SU-DHL-6 (cell line): ENCODE measurements around the gene C10orf53.

Experiments used
- H2AFZ ChIP-seq: fragments of 200-600 bp; sonication (generic); 2 replicates; pipeline ENCODE4 v1.6.1; 2014; ENCODE audit warnings: low read depth, mild to moderate bottlenecking, moderate library complexity, mixed read lengths, antibody characterized with exemption, low read length; ENCODE audit not compliant: severe bottlenecking
- H3F3A ChIP-seq: fragments of 200-600 bp; shearing (Covaris generic); 2 replicates; pipeline ENCODE4 v1.6.0; 2016; ENCODE audit warnings: antibody characterized with exemption, mild to moderate bottlenecking; ENCODE audit not compliant: insufficient read depth
- H3K27ac ChIP-seq: fragments of 200-600 bp; sonication (generic); 2 replicates; pipeline ENCODE4 v1.5.1; 2016; ENCODE audit warnings: low read depth, mild to moderate bottlenecking, low read length, moderate library complexity, mixed read lengths
- H3K27me3 ChIP-seq: fragments of 200-600 bp; sonication (generic), shearing (Covaris generic); 2 replicates; pipeline ENCODE4 v1.6.0; 2014; ENCODE audit warnings: mild to moderate bottlenecking, low read length
- H3K36me3 ChIP-seq: fragments of 200-600 bp; sonication (generic); 2 replicates; pipeline ENCODE4 v1.6.1; 2014; ENCODE audit warnings: mild to moderate bottlenecking, low read length, mixed read lengths
- H3K4me2 ChIP-seq: fragments of 300-600, 200-600 bp; shearing (Covaris generic), sonication (generic); 2 replicates; pipeline ENCODE4 v1.6.0; 2014; ENCODE audit warnings: low read length, low read depth, mild to moderate bottlenecking; ENCODE audit not compliant: poor library complexity, severe bottlenecking
- H3K4me3 ChIP-seq: fragments of 200-600 bp; sonication (generic); 2 replicates; pipeline ENCODE4 v1.5.1; 2014; ENCODE audit warnings: antibody characterized with exemption, low read length, mild to moderate bottlenecking, mixed read lengths; ENCODE audit not compliant: insufficient read depth, poor library complexity, severe bottlenecking
- H3K79me2 ChIP-seq: fragments of 200-600 bp; sonication (generic); 2 replicates; pipeline ENCODE4 v1.6.1; 2014; ENCODE audit warnings: mild to moderate bottlenecking, low read length, moderate library complexity; ENCODE audit not compliant: insufficient read depth
- H3K9ac ChIP-seq: fragments of 200-600 bp; sonication (generic); 2 replicates; pipeline ENCODE4 v1.7.0; 2014; ENCODE audit warnings: mild to moderate bottlenecking, low read length
- H3K9me2 ChIP-seq: fragments of 200-600 bp; sonication (generic); replicated peaks from 2 replicates; pipeline ENCODE4 v1.6.1; 2014; ENCODE audit warnings: low read length; ENCODE audit not compliant: insufficient read depth
- H3K9me3 ChIP-seq: fragments of 200-600 bp; sonication (generic); 2 replicates; pipeline ENCODE4 v1.6.1; 2014; ENCODE audit warnings: low read length, mixed read lengths; ENCODE audit not compliant: insufficient read depth
- H4K20me1 ChIP-seq: fragments of 200-600 bp; sonication (generic); 2 replicates; pipeline ENCODE4 v1.6.1; 2014; ENCODE audit warnings: low read depth, mild to moderate bottlenecking, antibody characterized with exemption, low read length, moderate library complexity, mixed read lengths
- EZH2phosphoT487 ChIP-seq: fragments of 200-600 bp; sonication (generic), shearing (Covaris generic); conservative IDR thresholded peaks from 2 replicates; pipeline ENCODE4 v1.6.1; 2018; ENCODE audit warnings: mild to moderate bottlenecking, antibody characterized with exemption, low read length, moderate library complexity, mixed read lengths
- TF ChIP-seq, protein P1 (sequence below): fragments of 200-600 bp; sonication (generic); IDR thresholded peaks from one replicate; pipeline ENCODE4 v1.5.1; 2017; ENCODE audit warnings: antibody characterized with exemption, mild to moderate bottlenecking, low read length, moderate library complexity; ENCODE audit not compliant: insufficient read depth, poor library complexity, severe bottlenecking

C10orf53 gene

DNA sequence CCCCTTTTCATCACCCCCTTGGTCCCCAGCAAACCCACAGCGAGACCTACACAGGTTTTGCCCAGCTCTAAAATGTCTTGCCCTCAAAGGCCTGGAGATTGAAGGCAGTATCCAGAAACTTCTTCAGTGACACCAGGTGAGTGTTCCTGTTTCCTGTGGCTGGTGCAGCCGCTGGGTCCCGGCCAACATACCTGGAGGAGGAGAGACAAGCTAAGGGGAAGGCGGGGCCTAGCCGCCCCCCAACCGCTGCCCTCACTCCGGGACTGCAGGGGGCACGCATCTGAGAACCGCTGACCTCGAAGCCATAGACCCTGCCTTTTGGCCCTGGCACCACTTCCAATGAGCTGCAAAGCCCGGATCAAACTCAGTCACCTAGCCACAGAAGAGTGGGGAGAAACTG, 55.7 kb downstream of the C10orf53 start:
- no peak overlapping the region for H2AFZ ChIP-seq
- H3K79me2 ChIP-seq, result no peaks in the 10 kb centered on the region
- H3K9me3 ChIP-seq, result no peaks in the 10 kb centered on the region
- no peaks in the 10 kb centered on the region for H3F3A ChIP-seq
- H3K27ac ChIP-seq, result no peak overlapping the region
- TF ChIP-seq EZH2phosphoT487, result no peak
- TF ChIP-seq, protein P1, sequence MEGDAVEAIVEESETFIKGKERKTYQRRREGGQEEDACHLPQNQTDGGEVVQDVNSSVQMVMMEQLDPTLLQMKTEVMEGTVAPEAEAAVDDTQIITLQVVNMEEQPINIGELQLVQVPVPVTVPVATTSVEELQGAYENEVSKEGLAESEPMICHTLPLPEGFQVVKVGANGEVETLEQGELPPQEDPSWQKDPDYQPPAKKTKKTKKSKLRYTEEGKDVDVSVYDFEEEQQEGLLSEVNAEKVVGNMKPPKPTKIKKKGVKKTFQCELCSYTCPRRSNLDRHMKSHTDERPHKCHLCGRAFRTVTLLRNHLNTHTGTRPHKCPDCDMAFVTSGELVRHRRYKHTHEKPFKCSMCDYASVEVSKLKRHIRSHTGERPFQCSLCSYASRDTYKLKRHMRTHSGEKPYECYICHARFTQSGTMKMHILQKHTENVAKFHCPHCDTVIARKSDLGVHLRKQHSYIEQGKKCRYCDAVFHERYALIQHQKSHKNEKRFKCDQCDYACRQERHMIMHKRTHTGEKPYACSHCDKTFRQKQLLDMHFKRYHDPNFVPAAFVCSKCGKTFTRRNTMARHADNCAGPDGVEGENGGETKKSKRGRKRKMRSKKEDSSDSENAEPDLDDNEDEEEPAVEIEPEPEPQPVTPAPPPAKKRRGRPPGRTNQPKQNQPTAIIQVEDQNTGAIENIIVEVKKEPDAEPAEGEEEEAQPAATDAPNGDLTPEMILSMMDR, result no peak
- H3K27me3 ChIP-seq, result no peaks in the 10 kb centered on the region
- no peaks in the 10 kb centered on the region for H3K9me2 ChIP-seq
- H3K4me2 ChIP-seq, result no peak overlapping the region
- no peak overlapping the region for H3K4me3 ChIP-seq
- no peak overlapping the region for H3K9ac ChIP-seq
- no peaks in the 10 kb centered on the region for H4K20me1 ChIP-seq
- H3K36me3 ChIP-seq, result no peaks in the 10 kb centered on the region

DNA sequence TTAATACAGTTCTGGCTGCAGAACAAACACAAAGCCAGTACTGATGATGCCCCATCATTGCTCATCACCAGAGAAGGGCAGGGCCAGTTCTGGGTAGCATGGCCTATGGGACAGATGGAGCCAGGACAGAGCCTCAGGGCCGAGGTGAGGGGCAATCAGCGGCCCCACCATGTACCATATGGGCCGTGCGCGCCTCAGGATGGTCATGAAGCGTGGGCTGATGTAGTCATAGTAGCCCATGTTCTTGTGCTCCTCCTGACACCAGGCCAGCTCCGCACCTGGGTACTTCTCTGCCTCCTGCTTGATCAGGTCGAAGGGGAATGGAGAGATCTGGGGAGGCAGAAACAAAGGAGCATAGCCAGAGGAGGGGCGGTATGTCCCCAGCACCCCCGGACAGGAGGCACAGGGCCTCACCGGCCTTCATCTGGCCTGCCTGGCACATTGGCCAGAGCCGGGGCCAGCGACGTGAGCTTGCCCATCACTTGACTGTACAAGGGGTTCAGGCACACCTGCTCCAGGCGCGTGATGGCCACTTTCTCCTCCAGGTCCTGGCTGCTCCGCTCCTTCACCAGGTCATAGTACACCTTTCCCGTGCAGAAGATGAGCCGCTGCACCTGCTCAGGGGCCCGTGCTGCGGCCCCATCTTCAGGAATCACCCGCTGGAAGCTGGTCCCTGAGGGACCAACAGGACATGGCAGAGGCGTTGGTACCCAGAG, 56.6 kb downstream of the C10orf53 start:
- Histone ChIP-seq H4K20me1 (no peaks in the 10 kb centered on the region), H3K4me2 (no peak overlapping the region), H3K9ac (no peak overlapping the region), H3K27ac (no peak overlapping the region), H3K27me3 (no peaks in the 10 kb centered on the region), H3K4me3 (no peak overlapping the region), H2AFZ (no peak overlapping the region), H3K79me2 (no peaks in the 10 kb centered on the region), H3K9me3 (no peaks in the 10 kb centered on the region), H3K9me2 (no peaks in the 10 kb centered on the region), H3K36me3 (no peaks in the 10 kb centered on the region), H3F3A (no peaks in the 10 kb centered on the region)
- TF ChIP-seq, protein P1, result no peak
- no peak for TF ChIP-seq EZH2phosphoT487

DNA sequence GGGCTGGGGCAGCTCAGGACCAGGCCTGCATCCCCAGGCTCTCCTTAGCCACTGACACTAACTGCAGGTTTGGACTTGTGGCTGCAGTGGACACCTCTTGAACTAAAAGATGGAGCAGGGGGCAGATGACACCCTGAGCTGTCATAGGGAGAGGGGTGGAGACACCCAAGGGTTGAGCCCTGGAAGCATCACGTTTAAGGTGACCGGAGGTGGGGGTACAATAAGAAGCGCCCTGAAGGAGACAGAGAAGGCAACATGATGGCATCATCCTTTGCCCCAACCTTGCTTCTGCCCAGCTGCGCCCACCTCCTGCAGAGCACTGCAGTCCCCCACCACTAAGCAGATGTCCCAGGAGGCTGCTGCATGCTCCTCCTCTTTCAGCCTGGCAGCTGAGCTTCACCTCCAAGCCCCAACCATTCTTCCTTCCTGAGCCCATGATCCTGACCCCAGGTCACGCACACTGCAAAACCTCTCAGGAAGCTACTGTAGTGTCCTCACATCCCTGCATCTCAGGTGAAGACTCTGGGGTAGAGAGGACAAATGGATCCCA, 57.2 kb downstream of the C10orf53 start:
- no peaks in the 10 kb centered on the region for H3K27me3 ChIP-seq
- H3K36me3 ChIP-seq, result no peaks in the 10 kb centered on the region
- H2AFZ ChIP-seq, result no peak overlapping the region
- H3K9ac ChIP-seq, result no peak overlapping the region
- no peaks in the 10 kb centered on the region for H3F3A ChIP-seq
- no peaks in the 10 kb centered on the region for H4K20me1 ChIP-seq
- no peaks in the 10 kb centered on the region for H3K9me3 ChIP-seq
- no peak overlapping the region for H3K4me3 ChIP-seq
- TF ChIP-seq, protein P1, result no peak
- TF ChIP-seq EZH2phosphoT487, result no peak
- no peaks in the 10 kb centered on the region for H3K9me2 ChIP-seq
- H3K4me2 ChIP-seq, result no peak overlapping the region
- no peak overlapping the region for H3K27ac ChIP-seq
- H3K79me2 ChIP-seq, result no peaks in the 10 kb centered on the region
